Measurements from ENCODE around the gene PARD3B. TPM values are rescaled to one million over a fixed set of nuclear protein-coding genes. Genes with fewer than 3 reads are reported as not detected.

Gene PARD3B
- total RNA-seq, 1 experiment from 2014 or later: 6.4 TPM

- H3K79me2 ChIP-seq (ENCODE audit: insufficient read depth, low read length): no peaks in the 10 kb centered on the region
These were observed 883.5 kb downstream of the PARD3B start for GRCh38 chr2:205428811-205429210.

More at GRCh38 chr2:205428811-205429210, 883.5 kb downstream of the PARD3B start:
- TF ChIP-seq CTCF (conservative IDR thresholded peaks at IDR 0.05): no peak
- Mint-ChIP-seq H3K27ac (no peak overlapping the region), H3K4me3 (no peak overlapping the region), H3K9me3 (peaks cover 0 to 2% of the 10 kb centered on the region in 2 experiments; a peak in 2 of 5 replicates), H3K27me3 (ENCODE audit: low read depth) (no peaks in the 10 kb centered on the region), H3K36me3 (ENCODE audit: insufficient read depth in 1 of 3, low read depth in 3 of 3) (no peaks in the 10 kb centered on the region), H3K4me1 (peaks cover 8 to 12% of the 10 kb centered on the region in 2 experiments)
- Histone ChIP-seq H3K79me1 (ENCODE audit: insufficient read depth, low read depth, low read length, poor library complexity, severe bottlenecking) (no peaks in the 10 kb centered on the region), H3K23ac (ENCODE audit: insufficient read length, low read depth, low read length) (no peak overlapping the region), H3K4me1 (ENCODE audit: insufficient read depth, low read length) (peaks cover 3% of the 10 kb centered on the region; the same call in 1 of the 2 replicates), H4K5ac (ENCODE audit: insufficient read length, low read depth, low read length) (no peak overlapping the region), H3K4me2 (ENCODE audit: insufficient read depth, insufficient read length, low read length) (no peak overlapping the region), H3K14ac (ENCODE audit: insufficient read depth, low read length) (no peak overlapping the region), H4K91ac (ENCODE audit: insufficient read length, low read depth, low read length) (no peak overlapping the region), H4K8ac (replicated peaks; ENCODE audit: insufficient read length, low read depth, low read length) (no peak overlapping the region), H3K9ac (ENCODE audit: extremely low read depth, insufficient read length, low read length) (no peak overlapping the region), H3K27ac (ENCODE audit: insufficient read length, low read depth, low read length) (no peak overlapping the region), H2BK20ac (ENCODE audit: low read depth, low read length, poor library complexity, severe bottlenecking) (no peak overlapping the region), H2AK5ac (ENCODE audit: insufficient read length, low read length) (no peak overlapping the region), H3K4ac (ENCODE audit: low read depth, low read length) (no peak overlapping the region), H3K23me2 (ENCODE audit: insufficient read length, low read depth, low read length, poor library complexity, severe bottlenecking) (no peaks in the 10 kb centered on the region), H4K20me1 (ENCODE audit: control insufficient read depth, insufficient read depth, insufficient read length) (no peaks in the 10 kb centered on the region), H3K18ac (ENCODE audit: insufficient read length, low read depth, low read length) (no peak overlapping the region), H3T11ph (ENCODE audit: low read length) (no peak overlapping the region), H3K27me3 (ENCODE audit: insufficient read depth, low read length) (no peaks in the 10 kb centered on the region), H2BK120ac (ENCODE audit: low read depth, low read length, poor library complexity, severe bottlenecking) (no peak overlapping the region), H2BK12ac (ENCODE audit: insufficient read length, low read depth, low read length) (no peak overlapping the region), H2BK15ac (ENCODE audit: low read depth, low read length) (no peak overlapping the region), H3K56ac (ENCODE audit: insufficient read length, low read depth, low read length) (no peak overlapping the region), H2BK5ac (ENCODE audit: insufficient read length, low read length) (no peak overlapping the region), H3K9me3 (ENCODE audit: control insufficient read depth, low read depth, low read length) (no peaks in the 10 kb centered on the region), H2AFZ (ENCODE audit: low read length) (no peak overlapping the region)
- DNase-seq: no peak
- no CpG with 5 or more reads among the region's 2 CpGs for WGBS (ENCODE audit: extremely low coverage, insufficient read length, low lambda C conversion rate)

Measured in H9 (cell line).